HG02642 (cell line): ENCODE results near the gene CD6.

ENCODE experiments used
- ATAC-seq: cut with Tn5 transposase; IDR thresholded peaks from one replicate; pipeline ENCODE4 v1.9.1; 2021; ENCODE audit warnings: mild to moderate bottlenecking; ENCODE audit not compliant: unreplicated experiment, poor library complexity

The CD6 gene

DNA sequence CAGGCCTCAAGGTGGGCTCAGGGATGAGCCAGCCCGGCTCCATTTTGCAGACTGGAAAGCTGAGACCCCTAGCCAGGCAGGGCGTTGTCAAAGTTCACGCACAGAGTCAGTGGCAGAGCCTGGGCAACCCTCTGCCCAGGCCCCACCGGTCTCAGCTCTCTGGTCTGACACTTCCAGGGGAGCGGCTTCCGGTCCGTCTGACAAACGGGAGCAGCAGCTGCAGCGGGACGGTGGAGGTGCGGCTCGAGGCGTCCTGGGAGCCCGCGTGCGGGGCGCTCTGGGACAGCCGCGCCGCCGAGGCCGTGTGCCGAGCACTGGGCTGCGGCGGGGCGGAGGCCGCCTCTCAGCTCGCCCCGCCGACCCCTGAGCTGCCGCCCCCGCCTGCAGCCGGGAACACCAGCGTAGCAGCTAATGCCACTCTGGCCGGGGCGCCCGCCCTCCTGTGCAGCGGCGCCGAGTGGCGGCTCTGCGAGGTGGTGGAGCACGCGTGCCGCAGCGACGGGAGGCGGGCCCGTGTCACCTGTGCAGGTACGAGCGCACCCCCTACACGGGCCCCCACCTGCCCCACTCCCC, 36.0 kb downstream of the CD6 start:
- ATAC-seq, result no peak

DNA sequence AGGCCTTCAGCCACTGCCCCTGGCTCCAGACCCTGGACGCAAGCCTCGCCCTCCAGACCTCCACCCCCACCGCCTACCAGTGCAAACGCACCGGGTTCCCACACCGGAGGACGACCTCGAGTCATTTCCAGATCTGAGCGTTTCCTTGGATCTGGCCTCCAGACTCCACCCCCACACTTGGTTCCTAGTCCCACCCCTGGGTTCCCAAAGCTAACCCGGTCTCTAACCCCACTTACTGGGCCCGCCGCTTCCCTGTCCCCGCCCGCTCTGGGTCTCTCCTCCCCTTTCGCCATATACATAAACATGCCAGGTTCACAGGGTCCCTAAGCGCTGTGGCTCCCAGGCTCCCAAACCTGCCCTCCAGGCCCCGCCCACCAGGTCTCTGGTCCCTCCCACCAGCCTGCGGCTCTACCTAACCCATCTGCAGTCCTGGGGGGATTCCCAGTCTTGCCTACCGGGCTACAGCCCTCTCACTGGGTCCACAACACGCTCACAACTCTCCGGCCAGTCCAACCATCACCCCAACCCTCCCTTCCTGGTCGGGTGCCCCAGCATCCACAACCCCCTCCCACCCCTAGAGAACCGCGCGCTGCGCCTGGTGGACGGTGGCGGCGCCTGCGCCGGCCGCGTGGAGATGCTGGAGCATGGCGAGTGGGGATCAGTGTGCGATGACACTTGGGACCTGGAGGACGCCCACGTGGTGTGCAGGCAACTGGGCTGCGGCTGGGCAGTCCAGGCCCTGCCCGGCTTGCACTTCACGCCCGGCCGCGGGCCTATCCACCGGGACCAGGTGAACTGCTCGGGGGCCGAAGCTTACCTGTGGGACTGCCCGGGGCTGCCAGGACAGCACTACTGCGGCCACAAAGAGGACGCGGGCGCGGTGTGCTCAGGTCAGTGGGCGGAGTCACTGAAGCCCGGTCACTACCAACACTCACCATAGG, 36.7 kb downstream of the CD6 start:
- ATAC-seq, result no peak

DNA sequence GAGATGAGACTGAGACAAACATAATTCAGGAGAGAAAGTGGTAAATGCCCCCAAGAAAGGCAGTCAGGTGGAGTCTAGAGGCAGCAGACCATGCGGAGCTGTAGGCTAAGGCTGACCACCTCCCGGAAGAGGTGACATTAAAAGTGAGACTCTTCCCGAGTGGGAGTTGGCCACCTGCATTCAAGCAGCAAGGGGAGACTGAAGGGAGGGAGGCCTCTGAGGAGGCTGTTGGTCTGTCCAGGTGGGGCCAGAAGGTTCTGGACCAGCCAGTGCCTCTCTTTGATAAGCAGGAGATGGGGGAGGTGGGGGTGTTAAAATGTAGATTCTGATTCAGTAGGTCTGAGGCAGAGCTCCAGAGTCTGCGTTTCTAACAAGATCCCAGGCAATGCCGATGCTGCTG, 37.5 kb downstream of the CD6 start:
- no peak for ATAC-seq

DNA sequence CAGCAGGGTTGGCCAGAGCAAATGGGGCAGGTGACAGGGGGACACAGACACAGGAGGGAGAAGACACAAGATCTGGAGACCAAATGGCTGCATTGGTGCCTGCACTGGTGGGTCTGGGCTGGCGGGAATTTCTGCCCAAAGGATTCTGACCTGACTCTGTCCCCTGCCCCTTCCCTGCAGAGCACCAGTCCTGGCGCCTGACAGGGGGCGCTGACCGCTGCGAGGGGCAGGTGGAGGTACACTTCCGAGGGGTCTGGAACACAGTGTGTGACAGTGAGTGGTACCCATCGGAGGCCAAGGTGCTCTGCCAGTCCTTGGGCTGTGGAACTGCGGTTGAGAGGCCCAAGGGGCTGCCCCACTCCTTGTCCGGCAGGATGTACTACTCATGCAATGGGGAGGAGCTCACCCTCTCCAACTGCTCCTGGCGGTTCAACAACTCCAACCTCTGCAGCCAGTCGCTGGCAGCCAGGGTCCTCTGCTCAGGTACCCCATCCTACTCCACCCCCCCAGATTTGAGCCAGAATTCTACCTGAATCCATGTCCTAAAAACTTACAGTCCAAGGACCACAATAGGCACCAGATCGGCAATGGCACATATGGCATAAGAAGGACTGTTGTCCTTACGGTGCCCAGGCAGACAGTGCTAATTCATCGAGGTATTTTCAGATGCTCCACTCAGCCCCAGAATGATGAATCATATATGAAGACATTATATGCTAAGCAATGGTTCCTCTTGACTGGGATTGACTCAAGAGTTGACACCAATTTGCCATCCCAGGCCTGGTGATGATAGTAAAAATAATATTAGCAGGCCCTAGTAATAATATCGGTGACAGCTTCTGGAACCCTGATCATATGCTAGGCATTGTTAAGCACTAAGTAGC, 38.2 kb downstream of the CD6 start:
- ATAC-seq, result no peak

DNA sequence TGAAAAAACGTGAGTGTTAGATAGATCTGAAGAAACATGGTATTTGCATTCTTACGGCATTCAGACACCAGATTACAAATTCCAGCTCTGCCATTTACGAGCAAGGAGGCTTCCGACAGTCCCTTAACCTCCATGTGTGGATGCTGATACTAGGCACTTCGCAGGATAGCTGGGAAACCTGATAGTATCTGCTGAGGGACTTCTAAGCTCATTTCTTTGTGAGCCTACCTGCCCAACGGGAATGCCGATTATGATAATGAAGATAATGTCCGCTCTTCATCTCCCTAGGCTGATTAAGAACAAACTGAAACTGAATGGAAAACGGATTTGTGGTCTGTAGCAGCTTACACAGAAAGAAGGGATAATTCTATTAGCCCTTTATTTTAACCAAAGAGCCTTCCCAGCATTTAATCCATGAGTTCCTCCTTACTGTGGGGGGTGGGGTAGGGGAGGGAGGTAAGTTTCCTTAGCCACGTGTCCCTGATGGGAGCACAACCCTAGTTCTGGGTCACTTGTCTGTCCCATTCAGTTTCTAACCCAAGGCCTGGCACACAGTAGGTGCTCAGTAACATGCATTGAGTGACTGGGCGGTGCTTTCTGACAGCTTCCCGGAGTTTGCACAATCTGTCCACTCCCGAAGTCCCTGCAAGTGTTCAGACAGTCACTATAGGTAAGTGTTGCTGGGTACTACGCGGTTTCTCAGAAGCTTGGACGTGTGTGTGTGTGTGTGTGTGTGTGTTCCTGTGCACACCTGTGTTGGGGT, 39.2 kb downstream of the CD6 start:
- no peak for ATAC-seq

DNA sequence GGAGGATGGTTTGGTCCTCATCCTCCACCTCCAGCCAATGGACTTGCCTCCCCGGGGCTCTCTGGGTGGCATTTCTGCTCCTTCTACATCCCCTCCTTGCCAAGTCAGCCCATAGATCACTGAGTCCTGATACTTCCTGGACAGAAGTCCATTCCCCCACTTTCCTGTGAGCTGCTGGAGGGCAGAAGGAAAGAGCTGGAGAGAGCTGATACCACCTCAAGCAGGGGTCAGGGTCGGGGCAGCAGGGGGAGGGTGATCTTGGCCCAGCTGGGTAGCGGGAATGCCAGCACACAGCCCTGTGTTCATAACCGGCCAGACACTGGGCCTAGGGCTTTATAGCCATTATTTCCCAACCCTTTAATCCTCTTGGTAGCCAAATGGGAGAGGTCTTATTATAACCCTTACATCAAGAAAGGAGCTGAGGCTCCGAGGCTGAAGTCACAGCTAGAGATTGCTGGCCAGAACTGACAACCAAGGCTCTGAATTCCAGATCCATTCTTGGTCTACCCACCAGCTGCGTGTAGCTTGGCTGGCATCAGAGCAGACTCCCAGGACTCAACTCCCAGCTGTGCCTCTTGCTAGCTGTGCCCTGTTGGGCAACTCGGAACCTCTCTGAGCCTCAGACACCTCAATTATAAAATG, 39.9 kb downstream of the CD6 start:
- ATAC-seq, result no peak

DNA sequence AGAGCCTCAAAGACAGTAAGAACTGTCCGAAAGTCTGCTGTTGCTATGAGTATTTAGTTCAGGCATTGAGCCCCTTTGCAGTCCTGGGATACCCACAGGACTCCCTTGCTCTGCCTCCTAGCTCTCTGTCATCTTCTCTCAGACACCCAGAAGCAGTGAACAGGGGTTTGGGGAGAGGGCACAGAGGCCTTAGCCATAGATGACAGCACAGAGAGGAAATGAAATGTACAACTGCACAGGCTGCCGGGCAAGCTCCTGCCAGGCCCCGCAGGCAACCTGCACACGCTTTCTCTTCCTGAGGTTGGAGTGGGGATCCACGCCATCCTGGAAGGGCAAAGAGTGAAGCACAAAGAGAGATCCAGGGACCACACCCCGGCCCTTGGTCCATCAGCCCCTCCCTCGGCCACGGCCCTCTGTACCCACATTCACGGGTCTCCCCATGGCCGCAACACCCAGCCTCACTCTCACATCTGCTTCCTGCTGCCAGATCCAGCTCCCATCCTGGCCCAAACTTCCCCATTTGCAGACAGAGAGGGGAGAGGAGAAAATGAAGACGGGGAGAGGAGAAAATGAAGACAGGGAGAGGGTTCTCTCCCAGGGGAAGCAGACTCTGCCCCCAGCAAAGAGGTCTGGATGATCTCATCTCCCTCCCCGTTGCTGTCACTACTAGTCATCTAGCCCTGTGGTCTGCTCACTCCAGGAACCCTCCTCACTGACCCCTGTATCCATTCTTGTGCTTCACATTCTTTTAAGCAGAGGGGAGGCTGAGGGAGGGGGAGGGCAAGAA, 40.7 kb downstream of the CD6 start:
- no peak for ATAC-seq

DNA sequence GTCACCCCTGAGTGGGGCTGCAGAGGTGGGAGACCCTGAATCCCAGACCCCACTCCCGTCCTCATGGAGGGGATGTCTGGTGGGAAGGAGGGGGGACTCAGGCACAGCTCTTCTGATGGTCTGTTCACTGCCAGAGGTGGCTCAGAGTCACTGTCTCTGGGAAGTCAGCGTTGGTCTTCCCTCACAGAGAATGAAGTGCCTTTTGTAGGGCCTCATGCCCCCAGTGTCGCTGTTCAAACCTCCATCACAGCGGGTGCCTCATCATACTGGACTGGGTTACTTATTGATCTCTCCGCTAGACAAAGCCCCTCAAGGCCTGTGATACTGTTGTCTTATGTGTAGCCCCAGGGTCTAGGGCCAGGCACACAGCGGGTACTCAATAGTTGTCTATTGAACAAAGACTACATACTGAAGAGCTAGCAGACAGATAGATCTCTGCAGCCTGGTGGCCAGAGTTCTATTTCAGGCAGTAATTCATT, 41.3 kb downstream of the CD6 start:
- ATAC-seq, result no peak

DNA sequence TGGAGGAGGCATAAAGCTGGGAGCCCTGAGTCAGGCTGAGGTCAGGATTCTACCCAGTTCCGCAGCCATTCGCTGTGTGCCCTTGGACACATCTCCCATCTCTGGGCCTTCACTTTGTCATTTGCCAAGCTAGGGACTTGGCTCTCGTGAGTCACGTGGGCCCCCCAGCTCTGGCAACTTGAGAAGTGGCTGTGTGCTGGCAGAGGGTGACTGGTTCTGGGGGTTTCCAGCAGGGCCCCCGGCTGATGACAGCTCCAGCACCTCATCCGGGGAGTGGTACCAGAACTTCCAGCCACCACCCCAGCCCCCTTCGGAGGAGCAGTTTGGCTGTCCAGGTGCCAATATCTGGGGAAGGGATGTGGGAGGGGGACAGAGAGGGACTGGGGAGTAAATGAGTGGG, 46.6 kb downstream of the CD6 start:
- no peak for ATAC-seq

DNA sequence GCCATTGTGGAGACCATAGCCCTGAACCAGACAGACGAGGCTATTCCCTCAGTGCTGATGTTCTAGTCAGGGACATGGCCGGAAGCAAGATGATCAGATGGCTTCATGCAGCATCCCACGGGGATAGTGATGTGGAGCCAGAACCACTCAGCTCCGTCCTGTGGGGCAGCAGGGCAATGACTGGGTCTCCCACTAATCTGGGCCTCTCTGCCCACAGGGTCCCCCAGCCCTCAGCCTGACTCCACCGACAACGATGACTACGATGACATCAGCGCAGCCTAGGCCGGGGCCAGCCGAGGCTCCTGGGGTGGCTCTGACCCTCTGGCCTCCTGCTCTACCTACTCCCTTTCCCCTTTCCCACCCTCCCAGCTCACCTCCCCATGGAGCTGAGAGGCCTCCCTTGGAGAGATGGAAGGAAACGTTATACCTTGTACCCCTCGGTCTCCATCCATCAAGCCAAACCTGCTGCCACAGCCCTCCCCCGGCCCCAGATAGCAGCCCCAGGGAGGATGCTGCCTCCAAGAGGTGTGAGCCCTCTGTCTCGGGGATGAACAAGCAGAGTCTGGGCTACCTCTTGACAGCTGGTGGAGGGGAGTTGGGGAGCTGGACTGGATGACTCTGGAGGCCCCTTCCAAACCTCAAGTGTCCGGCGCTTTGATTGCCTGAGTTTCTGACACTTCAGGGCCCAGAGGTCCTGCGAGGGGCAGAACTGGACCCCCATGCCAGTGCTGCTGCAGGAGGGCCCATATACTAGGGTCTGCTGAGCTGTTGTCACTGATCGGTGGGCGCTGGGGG, 47.8 kb downstream of the CD6 start:
- ATAC-seq, result no peak

DNA sequence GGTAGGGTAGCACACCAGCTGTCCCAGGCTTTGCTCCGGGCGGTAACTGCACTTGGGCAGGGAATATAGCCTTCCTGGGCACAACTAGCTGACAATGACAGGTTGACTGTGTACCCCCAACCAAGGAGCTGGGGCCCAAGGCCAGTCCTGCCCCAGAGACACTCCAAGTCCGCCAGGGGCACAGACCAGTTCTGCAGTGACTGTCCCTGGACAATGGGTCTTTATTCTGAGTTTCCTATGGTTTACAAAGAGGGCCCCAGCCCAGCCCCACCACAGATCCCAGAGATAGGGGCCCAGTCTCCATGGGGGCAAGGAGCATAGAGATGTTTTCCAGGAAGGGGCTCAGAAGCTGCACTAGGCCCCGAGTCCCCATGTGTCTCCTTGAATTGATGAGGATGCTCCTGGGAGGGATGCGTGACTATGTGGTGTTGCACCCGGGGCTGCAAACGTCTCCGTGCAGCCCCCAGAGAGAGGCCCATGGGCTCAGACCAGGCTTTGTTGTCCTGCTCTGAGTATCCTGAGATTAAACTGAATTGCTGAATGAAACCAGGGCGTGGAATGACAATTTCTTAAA, 48.4 kb downstream of the CD6 start:
- no peak for ATAC-seq

DNA sequence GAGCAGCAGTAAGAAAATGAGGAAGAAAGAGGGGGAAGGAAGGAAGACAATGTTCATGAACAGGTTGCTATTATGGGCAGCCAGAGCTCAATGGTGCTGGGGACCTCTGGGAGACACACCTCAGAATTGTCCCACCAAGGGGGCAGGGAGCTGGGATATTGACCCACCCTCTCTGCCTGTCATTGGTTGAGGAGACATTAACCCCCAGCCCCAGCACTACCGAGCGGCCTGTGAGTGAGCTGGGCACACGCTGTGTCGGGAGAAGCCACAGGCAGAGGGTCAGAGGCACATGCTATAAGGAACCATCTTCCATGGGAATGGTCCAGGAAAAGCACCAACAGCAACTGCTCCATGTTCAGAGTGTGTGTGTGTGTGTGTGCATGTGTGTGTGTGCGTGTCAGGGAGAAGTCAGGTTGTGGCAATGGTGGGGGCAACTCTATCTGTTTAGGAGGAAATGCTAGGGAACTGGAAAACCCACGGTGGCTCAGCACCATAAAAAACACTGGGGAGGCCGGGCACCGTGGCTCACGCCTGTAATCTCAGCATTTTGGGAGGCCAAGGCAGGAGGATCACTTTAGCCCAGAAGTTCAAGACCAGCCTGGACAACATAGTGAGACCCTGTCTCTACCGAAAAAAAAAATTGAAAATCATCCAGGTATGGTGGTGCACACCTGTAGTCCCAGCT, 49.2 kb downstream of the CD6 start:
- no peak for ATAC-seq

DNA sequence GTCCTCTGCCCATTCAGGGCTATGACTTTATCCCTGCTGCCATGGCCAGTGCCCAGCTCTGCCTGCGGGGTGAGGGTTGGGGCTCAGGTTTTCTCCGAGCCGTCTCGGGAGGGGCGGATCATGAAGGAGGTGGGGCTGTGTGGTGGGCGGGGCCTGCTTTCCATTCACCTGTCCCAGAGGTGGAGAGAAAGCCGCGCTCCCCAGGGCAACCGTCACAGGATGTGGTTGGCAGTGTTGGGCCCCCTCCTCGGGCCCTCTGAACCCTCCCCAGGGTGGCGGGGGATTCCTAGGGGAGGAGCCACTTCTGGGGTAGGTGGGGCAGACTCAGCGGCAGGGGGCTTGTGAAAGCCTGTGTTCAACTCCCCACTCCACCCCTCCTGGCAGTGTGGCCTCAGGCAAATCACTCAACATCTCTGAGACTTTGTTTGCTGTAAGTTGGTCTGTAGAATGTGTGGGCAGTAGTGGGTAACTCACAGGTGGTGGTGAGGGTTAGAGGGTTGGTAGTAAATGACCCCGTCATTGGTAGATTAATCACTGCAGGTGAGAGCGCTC, 50.3 kb downstream of the CD6 start:
- ATAC-seq, result no peak

DNA sequence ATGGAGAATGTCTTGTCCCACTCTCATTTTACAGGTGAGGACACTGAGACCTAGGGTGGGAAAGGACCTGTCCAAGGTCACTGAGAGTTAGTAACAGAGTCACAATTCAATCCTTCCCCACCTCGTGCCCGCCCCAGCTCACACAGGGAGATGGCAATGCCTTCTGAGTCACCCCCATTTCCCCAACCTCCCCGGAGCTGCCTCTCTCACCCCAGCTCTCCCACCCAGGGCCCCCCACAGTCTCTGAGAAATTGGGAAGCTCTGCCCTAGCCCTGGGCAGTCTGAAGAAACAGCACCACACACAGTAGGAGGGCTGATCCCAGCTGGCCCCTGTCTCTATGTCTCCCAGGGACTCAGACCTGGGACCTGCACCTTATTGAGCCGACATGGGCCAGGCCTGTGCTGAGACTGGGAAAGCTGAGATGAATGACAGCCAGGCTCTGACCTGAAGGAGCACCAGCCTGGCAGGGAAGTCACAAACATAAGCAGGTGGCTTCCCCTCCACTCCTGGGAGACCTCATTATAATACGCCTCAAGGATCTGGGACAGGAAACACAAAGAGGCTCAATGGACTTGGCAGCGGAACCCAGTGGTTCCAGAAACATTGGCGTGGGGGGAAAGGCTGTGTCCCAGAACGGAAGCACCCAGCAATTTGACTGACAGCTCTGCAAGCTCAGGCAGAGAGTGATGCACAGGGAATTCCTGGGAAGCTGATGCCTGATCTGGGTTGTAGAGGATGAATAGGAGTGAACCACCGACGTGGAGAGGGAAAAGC, 51.0 kb downstream of the CD6 start:
- no peak for ATAC-seq

DNA sequence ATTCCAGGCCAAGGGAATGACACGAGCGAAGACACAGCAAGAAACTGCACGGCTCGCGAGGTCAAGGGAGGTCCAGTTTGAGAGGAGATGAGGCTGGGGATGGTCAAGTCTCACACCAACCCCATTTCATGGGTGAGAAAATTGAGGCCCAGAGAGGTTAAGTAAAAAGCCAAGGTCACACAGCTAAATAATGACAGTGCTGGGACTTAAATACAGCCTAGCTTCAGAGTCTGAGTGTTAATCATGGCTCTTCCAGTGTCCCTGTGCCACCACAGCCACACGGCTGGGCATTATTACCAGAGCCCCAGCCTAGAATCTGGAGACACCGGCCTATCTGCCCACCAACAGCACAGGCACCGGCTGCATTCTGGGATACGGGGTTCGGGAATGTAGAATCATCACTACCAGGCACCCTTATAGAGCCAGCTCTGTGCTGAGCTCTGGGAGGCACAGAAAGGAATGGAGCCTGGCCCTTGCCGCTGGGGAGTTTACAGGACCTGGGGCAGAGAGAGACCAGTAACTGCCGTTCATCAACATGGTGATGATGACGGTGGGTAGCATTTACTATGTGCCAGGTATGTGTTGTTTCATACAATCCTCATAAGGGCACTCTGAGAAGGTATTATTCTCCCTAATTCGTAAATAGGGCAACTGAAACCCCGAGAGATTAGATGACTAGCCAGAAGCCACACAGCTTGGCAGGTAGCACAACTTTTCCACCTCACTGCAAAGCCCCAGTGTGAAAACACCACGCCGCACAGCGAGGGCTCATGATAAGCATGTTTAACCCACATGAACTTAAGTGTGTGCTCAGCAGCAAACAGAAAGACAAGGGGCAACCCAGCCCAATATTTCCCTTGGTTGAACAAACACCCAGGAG, 51.8 kb downstream of the CD6 start:
- no peak for ATAC-seq
